NCI-H146 treated with DMSO at 0.1 percent for 48 hours (cell line): Measurements from ENCODE around the gene ZNF76.
"Not testable (repeated sequence)": the region's sequence is repeated elsewhere in the genome, so short reads cannot be mapped to it uniquely, and the experiment has no call there.

Experiments used
- DNase-seq: peaks from one replicate; lab custom pipeline; 2025; ENCODE audit not compliant: unreplicated experiment; lab: John Stamatoyannopoulos, UW

Gene ZNF76

GRCh38 chr6:35327349-35328027 is 68.0 kb downstream of the ZNF76 start:
- peak; percentile 19 for DNase-seq

- DNase-seq: no peak
Measured at GRCh38 chr6:35328108-35328723, 68.7 kb downstream of the ZNF76 start.

- not testable (repeated sequence) for DNase-seq
Measured at GRCh38 chr6:35328965-35329364, 69.4 kb downstream of the ZNF76 start.

- no peak for DNase-seq
Measured at GRCh38 chr6:35330541-35331119, 71.1 kb downstream of the ZNF76 start.

GRCh38 chr6:35332074-35332887 is 72.7 kb downstream of the ZNF76 start:
- not testable (repeated sequence) for DNase-seq

- no peak for DNase-seq
Measured at GRCh38 chr6:35341557-35341956, 82.0 kb downstream of the ZNF76 start.

GRCh38 chr6:35342258-35343091 is 82.9 kb downstream of the ZNF76 start, which contains the start of gene PPARD:
Gene PPARD, plus strand, starts transcription at chr6:35342558. Its CDS starts 68,530 bp downstream, at chr6:35411088.
- peak; percentile 82 for DNase-seq

GRCh38 chr6:35343092-35343834 is 83.7 kb downstream of the ZNF76 start:
- no peak for DNase-seq

- no peak for DNase-seq
Measured at GRCh38 chr6:35343835-35344550, 84.5 kb downstream of the ZNF76 start.
